HG02623 (cell line): ENCODE measurements around the gene DDX3X.
"Not testable (repeated sequence)": the region's sequence is repeated elsewhere in the genome, so short reads cannot be mapped to it uniquely, and the experiment has no call there.

Experiments used
- ATAC-seq: cut with Tn5 transposase; IDR thresholded peaks from one replicate; pipeline ENCODE4 v1.9.1; 2021; ENCODE audit warnings: moderate library complexity; ENCODE audit not compliant: unreplicated experiment

Gene DDX3X

DNA sequence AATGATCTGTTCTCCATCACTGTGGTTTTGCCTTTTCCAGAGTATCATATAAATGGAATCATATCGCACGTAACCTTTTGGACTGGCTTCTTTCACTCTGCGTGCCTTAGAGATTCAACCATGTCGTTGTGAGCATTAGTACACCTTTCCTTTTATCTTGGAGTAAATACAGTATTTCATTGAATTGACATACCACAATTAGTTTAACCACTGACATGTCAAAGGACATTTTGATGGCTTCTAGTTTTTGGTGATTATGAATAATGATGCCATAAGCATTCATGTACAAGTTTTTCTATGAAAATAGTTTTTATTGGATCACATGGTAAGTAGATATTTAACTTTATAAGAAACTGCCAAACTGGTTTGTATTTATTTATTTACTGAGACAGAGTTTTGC is 35.2 kb downstream of the DDX3X start:
- no peak for ATAC-seq

GRCh38 chrX:41371575-41371974 is 37.6 kb downstream of the DDX3X start:
- not testable (repeated sequence) for ATAC-seq

DNA sequence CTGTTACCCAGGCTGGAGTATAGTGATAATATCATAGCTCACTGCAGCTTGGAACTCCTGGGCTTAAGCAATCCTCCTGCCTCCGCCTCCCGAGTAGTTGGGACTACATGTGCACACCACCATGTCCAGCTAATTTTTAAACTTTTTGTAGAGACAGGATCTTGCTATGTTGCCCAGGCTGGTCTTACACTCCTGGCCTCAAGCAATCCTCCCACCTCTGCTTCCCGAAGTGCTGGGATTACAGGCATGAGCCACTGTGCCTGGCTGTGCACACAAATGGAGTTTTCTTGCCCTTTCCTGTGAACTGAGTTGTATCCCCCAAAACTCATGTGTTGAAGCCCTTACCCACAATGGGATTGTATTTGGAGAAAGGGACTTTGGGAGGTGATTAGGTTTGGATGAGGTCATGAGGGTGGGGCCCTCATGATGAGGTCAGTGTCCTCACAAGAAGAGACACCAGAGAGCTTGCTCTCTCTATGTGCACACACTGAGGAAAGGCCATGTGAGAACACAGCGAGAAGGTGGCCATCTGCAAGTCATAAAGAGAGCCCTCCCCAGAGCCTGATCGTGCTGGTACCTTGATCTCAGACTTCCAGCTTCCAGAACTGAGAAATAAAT is 40.1 kb downstream of the DDX3X start:
- ATAC-seq = no peak

- ATAC-seq = no peak
These were observed 43.7 kb downstream of the DDX3X start for GRCh38 chrX:41377624-41378023.

- no peak for ATAC-seq
These were observed 47.7 kb downstream of the DDX3X start for GRCh38 chrX:41381685-41382084.

- no peak for ATAC-seq
These were observed 49.0 kb downstream of the DDX3X start for GRCh38 chrX:41382714-41383645.

- no peak for ATAC-seq
These were observed 50.2 kb downstream of the DDX3X start for GRCh38 chrX:41384051-41384705.

- no peak for ATAC-seq
These were observed 52.4 kb downstream of the DDX3X start for GRCh38 chrX:41386222-41386990.

GRCh38 chrX:41388543-41388942 is 54.6 kb downstream of the DDX3X start:
- ATAC-seq = no peak

GRCh38 chrX:41389311-41389888 is 55.4 kb downstream of the DDX3X start:
- no peak for ATAC-seq

GRCh38 chrX:41390576-41390975 is 56.6 kb downstream of the DDX3X start:
- not testable (repeated sequence) for ATAC-seq

DNA sequence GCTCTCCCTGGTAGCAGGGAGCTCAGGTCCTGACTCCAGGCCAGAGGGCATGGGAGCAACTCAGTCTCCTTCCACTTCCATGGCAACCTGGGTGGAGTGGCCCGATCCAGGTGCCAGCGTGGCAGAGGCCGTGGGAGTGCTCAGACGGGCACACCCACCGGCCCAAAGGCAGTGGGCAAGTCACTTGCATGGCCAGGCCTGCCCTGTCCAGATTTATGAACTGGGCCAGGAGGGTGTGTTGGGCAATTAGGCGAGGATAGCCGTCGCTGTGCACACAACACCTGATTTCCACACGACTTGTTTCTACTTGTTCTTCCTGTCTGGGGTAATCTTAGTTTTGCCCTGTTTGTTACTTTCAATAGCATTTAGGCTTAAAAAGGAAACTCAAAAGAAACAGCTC is 57.6 kb downstream of the DDX3X start:
- no peak for ATAC-seq

GRCh38 chrX:41394293-41394692 is 60.3 kb downstream of the DDX3X start:
- ATAC-seq = no peak

DNA sequence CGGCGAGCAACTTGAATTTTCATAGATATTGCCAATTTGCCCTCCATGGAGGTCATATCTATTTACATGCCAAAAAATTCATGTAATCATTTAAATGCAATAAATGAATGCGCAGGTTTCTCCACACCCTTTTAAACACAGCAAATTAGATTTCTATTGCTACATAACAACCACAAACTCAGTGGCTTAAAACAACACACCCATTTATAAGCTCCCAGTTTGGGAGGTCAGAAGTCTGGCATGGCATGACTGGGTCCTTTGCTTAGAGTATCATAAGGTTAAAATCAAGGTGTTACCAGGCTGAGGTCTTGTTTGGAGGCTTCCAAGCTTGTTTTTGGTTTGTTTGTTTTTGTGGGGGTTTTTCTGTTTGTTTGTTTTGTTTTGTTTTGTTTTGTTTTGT is 63.3 kb downstream of the DDX3X start:
- ATAC-seq = no peak

- ATAC-seq = no peak
These were observed 63.8 kb downstream of the DDX3X start for GRCh38 chrX:41397768-41398167.

DNA sequence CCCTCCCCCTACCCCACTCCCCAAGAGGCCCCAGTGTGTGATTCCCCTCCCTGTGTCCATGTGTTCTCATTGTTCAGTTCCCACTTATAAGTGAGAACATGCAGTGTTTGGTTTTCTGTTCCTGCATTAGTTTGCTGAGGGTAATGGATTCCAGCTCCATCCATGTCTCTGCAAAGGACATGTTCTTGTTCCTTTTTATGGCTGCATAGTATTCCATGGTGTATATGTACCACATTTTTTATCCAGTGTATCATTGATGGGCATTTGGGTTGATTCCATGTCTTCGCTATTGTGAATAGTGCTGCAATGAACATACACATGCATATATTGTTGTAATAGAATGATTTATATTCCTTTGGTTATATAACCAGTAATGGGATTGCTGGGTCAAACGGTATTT is 68.6 kb downstream of the DDX3X start:
- not testable (repeated sequence) for ATAC-seq

DNA sequence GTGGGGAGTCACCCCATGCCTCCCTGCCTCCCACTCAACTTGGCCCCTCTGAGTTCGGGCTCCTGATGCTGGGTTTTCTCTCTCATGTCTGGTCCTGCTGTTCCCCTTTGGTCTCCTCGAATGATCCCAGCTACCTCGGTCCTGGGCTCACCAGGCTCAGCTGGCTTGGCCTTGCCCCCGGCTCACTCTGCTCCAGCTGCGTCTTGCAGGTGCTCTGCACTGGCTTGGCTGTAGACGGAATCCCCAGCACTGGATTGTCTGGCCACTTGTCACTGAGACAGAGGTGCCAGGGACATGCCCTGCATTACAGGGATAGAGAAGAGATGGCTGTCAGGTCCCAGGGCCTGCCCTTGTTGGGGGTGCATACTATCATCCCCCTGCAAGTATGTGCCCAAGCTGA is 71.6 kb downstream of the DDX3X start:
- ATAC-seq = no peak

GRCh38 chrX:41406201-41406600 is 72.2 kb downstream of the DDX3X start:
- ATAC-seq = no peak

DNA sequence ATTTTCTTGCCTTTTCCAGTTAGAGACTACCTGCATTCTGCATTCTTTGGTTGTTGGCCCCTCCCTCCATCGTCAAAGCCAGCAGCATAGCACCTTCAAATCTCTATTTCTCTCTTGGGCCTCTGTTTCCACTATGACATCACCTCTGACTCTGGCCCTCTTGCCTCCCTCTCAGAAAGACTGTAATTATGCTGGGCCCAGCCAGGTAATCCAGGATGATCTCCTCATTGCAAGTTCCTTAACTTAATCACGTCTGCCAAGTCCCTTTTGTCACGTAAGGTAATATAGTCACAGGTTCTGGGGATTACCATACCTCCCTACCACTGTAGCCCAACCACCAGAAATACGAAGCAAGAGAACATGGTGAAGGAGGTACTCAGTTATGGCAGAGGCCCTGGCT is 73.9 kb downstream of the DDX3X start:
- ATAC-seq = no peak

DNA sequence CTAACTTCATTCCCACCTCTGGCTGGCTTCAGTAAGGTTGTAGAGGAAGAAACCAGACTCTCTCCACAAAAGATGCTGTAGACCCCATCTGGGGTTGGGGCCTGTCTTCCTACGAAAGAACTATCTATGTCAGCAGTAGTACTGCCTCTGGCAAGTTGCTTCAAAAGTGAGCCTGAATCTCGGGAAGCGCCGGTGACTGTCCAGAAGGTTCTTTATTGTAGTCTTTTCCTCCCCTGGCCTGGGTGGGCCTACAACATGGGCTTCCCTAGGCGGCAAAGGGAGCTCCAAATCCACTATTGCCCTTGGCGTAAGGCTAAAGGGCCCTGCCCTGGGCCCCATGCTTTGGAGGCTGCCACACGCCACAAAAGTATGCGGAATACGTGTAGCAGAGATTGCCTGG is 74.6 kb downstream of the DDX3X start:
- no peak for ATAC-seq

- ATAC-seq = no peak
These were observed 75.0 kb downstream of the DDX3X start for GRCh38 chrX:41409006-41409405.
